Measurements from ENCODE around the gene VWA2.

GRCh38 chr10:114289096-114289436, 50.0 kb downstream of the VWA2 start:
- TF ChIP-seq GATA3 (IDR thresholded peaks at IDR 0.05; ENCODE audit: low read depth, low read length) (no peak), GATA2 (IDR thresholded peaks at IDR 0.05; ENCODE audit: low read depth, low read length) (no peak)

Data from SH-SY5Y (cell line).